H1 (cell line): ENCODE data around the gene C1orf210. TPM values are rescaled to one million over a fixed set of nuclear protein-coding genes. Genes with fewer than 3 reads are reported as not detected.

Source experiments
- CTCF ChIA-PET: fragments of 300-600 bp; sonication (Branson Sonifier 250); formaldehyde crosslinking; loops from one replicate; lab custom pipeline; 2021; ENCODE audit not compliant: partially characterized antibody; lab: Charles Lee
- POLR2A ChIA-PET: fragments of 300-600 bp; sonication (Branson Sonifier 250); formaldehyde crosslinking; loops from one replicate; lab custom pipeline; 2021; ENCODE audit warnings: inconsistent platforms; ENCODE audit not compliant: partially characterized antibody; lab: Charles Lee
- DNase-seq, 2 experiments: peaks; one replicate each; pipeline versions ENCODE4 v3.0.0 to v3.0.0-alpha.2; 2010 to 2022; ENCODE audit warnings: low spot score in 2 of 2, low read depth in 1 of 2, mixed read lengths in 1 of 2
- FAIRE-seq: peaks from 2 replicates; lab custom pipeline; 2011; peaks lifted over from hg19 to GRCh38; lab: Jason Lieb, UNC
- H2AFZ ChIP-seq: 2 replicates; pipeline ENCODE4 v1.8.1; 2012; ENCODE audit warnings: low read length, inconsistent platforms
- H2AK5ac ChIP-seq: 2 replicates; pipeline ENCODE4 v1.6.1; 2013; ENCODE audit warnings: low read depth, low read length
- H2BK120ac ChIP-seq: replicated peaks from 2 replicates; pipeline ENCODE3; 2013; ENCODE audit warnings: low read depth, low read length, inconsistent platforms
- H2BK12ac ChIP-seq: 2 replicates; pipeline ENCODE4 v1.6.1; 2013; ENCODE audit warnings: low read depth, low read length
- H2BK15ac ChIP-seq: 2 replicates; pipeline ENCODE4 v1.6.1; 2013; ENCODE audit warnings: low read length
- H2BK20ac ChIP-seq: 2 replicates; pipeline ENCODE4 v1.6.1; 2013; ENCODE audit warnings: low read length
- H2BK5ac ChIP-seq: 2 replicates; pipeline ENCODE4 v1.6.1; 2013; ENCODE audit warnings: low read depth, low read length
- H3K14ac ChIP-seq: 2 replicates; pipeline ENCODE4 v1.6.1; 2013; ENCODE audit warnings: inconsistent platforms; ENCODE audit not compliant: insufficient read length
- H3K18ac ChIP-seq: 2 replicates; pipeline ENCODE4 v1.6.1; 2013; ENCODE audit warnings: low read length; ENCODE audit errors: extremely low read depth
- H3K23ac ChIP-seq: 2 replicates; pipeline ENCODE4 v1.6.1; 2013; ENCODE audit warnings: inconsistent platforms; ENCODE audit not compliant: insufficient read length
- H3K23me2 ChIP-seq: 2 replicates; pipeline ENCODE4 v1.6.1; 2013; ENCODE audit warnings: low read depth, low read length
- H3K27ac ChIP-seq: 2 replicates; pipeline ENCODE4 v1.6.1; 2011; ENCODE audit warnings: low read depth, low read length, inconsistent platforms
- H3K27me3 ChIP-seq, 4 experiments: replicated peaks in 1 of 4; 1 replicate in 1 of 4; 2 replicates in 3 of 4; pipeline versions ENCODE4 v1.6.1 to v1.8.1; 2011 to 2013; ENCODE audit warnings: low read length in 3 of 4, mild to moderate bottlenecking in 3 of 4, inconsistent platforms in 2 of 4, mixed read lengths in 2 of 4, moderate library complexity in 1 of 4; ENCODE audit not compliant: control insufficient read depth in 3 of 4, insufficient read depth in 3 of 4; ENCODE audit errors: extremely low read depth in 1 of 4
- H3K36me3 ChIP-seq, 4 experiments: 2 replicates each; pipeline versions ENCODE4 v1.6.1 to v1.8.1; 2011 to 2013; ENCODE audit warnings: mild to moderate bottlenecking in 4 of 4, low read length in 3 of 4, moderate library complexity in 2 of 4, control low read depth in 1 of 4, inconsistent platforms in 1 of 4; ENCODE audit not compliant: insufficient read depth in 4 of 4, control insufficient read depth in 2 of 4
- H3K4ac ChIP-seq: replicated peaks from 2 replicates; pipeline ENCODE3; 2013; ENCODE audit warnings: low read length, low read depth, mixed read lengths, inconsistent platforms; ENCODE audit not compliant: insufficient read length
- H3K4me1 ChIP-seq, 4 experiments: replicated peaks in 1 of 4; 1 replicate in 1 of 4; 2 replicates in 3 of 4; pipeline versions ENCODE4 v1.6.1 to v1.8.1; 2011 to 2013; ENCODE audit warnings: low read length in 3 of 4, inconsistent platforms in 2 of 4, mixed read lengths in 1 of 4; ENCODE audit not compliant: insufficient read depth in 4 of 4, control insufficient read depth in 3 of 4
- H3K4me2 ChIP-seq, 2 experiments: 2 replicates each; pipeline versions ENCODE4 v1.6.1 to v1.8.1; 2011 to 2013; ENCODE audit warnings: low read depth in 2 of 2, low read length in 2 of 2, control low read depth in 1 of 2, inconsistent platforms in 1 of 2, mild to moderate bottlenecking in 1 of 2; ENCODE audit not compliant: insufficient read depth in 1 of 2
- H3K4me3 ChIP-seq, 4 experiments: fragments of 200-600, 300-600 bp in 1 of 4; sonication (generic), shearing (Covaris generic), sonication (Bioruptor Twin) in 1 of 4; 2 replicates each; pipeline versions ENCODE4 v1.5.1 to v1.8.1; 2011 to 2016; ENCODE audit warnings: low read length in 4 of 4, low read depth in 3 of 4, control low read depth in 2 of 4, inconsistent platforms in 2 of 4, mild to moderate bottlenecking in 2 of 4, mixed read lengths in 1 of 4, moderate library complexity in 1 of 4; ENCODE audit not compliant: insufficient read depth in 2 of 4; ENCODE audit errors: extremely low read depth in 1 of 4
- H3K56ac ChIP-seq: replicated peaks from 2 replicates; pipeline ENCODE3; 2013; ENCODE audit warnings: low read depth, mild to moderate bottlenecking, mixed read lengths, low read length, inconsistent platforms; ENCODE audit not compliant: insufficient read length
- H3K79me1 ChIP-seq: 2 replicates; pipeline ENCODE4 v1.6.1; 2013; ENCODE audit warnings: low read depth, low read length, control low read depth
- H3K79me2 ChIP-seq, 2 experiments: 2 replicates each; pipeline versions ENCODE4 v1.6.1 to v1.8.1; 2012 to 2013; ENCODE audit warnings: low read length in 2 of 2, mild to moderate bottlenecking in 2 of 2, inconsistent platforms in 1 of 2; ENCODE audit not compliant: insufficient read depth in 2 of 2, control insufficient read depth in 1 of 2
- H3K9ac ChIP-seq, 4 experiments: replicated peaks in 1 of 4; 1 replicate in 1 of 4; 2 replicates in 3 of 4; pipeline versions ENCODE4 v1.6.1 to v1.8.1; 2011 to 2013; ENCODE audit warnings: low read depth in 3 of 4, low read length in 3 of 4, control low read depth in 2 of 4, mild to moderate bottlenecking in 2 of 4, moderate library complexity in 2 of 4, inconsistent platforms in 1 of 4; ENCODE audit errors: extremely low read depth in 1 of 4
- H3K9me3 ChIP-seq, 2 experiments: 2 replicates each; pipeline versions ENCODE4 v1.6.1 to v1.8.1; 2012 to 2013; ENCODE audit warnings: mild to moderate bottlenecking in 2 of 2, moderate library complexity in 2 of 2, control low read depth in 1 of 2, inconsistent platforms in 1 of 2, low read depth in 1 of 2, low read length in 1 of 2, mixed read lengths in 1 of 2; ENCODE audit not compliant: insufficient read depth in 2 of 2
- H4K20me1 ChIP-seq, 2 experiments: replicated peaks in 1 of 2; 2 replicates each; pipeline versions ENCODE3 to v1.8.1; 2011 to 2013; ENCODE audit warnings: inconsistent platforms in 2 of 2, low read length in 2 of 2, mild to moderate bottlenecking in 1 of 2; ENCODE audit not compliant: insufficient read depth in 2 of 2, control insufficient read depth in 1 of 2
- H4K5ac ChIP-seq: 2 replicates; pipeline ENCODE4 v1.6.1; 2013; ENCODE audit warnings: low read length, low read depth, mixed read lengths, inconsistent platforms; ENCODE audit not compliant: insufficient read length
- H4K8ac ChIP-seq: 2 replicates; pipeline ENCODE4 v1.8.0; 2013; ENCODE audit warnings: mild to moderate bottlenecking, moderate library complexity, low read length, inconsistent platforms; ENCODE audit not compliant: insufficient read depth; ENCODE audit errors: extremely low read depth
- H4K91ac ChIP-seq: replicated peaks from 2 replicates; pipeline ENCODE3; 2013; ENCODE audit warnings: low read length, mixed read lengths, inconsistent platforms; ENCODE audit not compliant: insufficient read length
- CHD1 ChIP-seq: IDR thresholded peaks from 2 replicates; pipeline ENCODE4 v1.6.1; 2012; ENCODE audit warnings: low read depth, low read length, improper control_type of control experiment
- EP300 ChIP-seq, 2 experiments: IDR thresholded peaks; 1 replicate in 1 of 2; 2 replicates in 1 of 2; pipeline ENCODE4 v1.6.1; 2011 to 2012; ENCODE audit warnings: low read depth in 2 of 2, low read length in 2 of 2, mild to moderate bottlenecking in 2 of 2, borderline replicate concordance in 1 of 2, inconsistent platforms in 1 of 2, moderate library complexity in 1 of 2
- NRF1 ChIP-seq: IDR thresholded peaks from 2 replicates; pipeline ENCODE4 v1.6.1; 2011; ENCODE audit warnings: mild to moderate bottlenecking, low read depth, low read length, improper control_type of control experiment
- WGBS, 2 experiments: shearing (Covaris generic) in 1 of 2; methylation state at CpG; one replicate each; pipeline versions ENCODE4 v1.1.6 to v1.1.7; 2013 to 2015; ENCODE audit warnings: low lambda C conversion rate in 2 of 2, mixed read lengths in 2 of 2, inconsistent platforms in 1 of 2, low coverage in 1 of 2, missing lambda C conversion rate in 1 of 2; ENCODE audit not compliant: insufficient replicate concordance in 2 of 2, insufficient coverage in 1 of 2, insufficient read length in 1 of 2; ENCODE audit errors: extremely low coverage in 1 of 2, missing lambda C conversion rate in 1 of 2; 5-methylcytosine and 5-hydroxymethylcytosine counted together
- polyA plus RNA-seq, 7 experiments: library from polyadenylated mRNA; depleted of rRNA in 3 of 7; stranded (reverse) in 5 of 7; unstranded in 2 of 7; fragments of >200 nt in 5 of 7; fragments of 200-250 nt in 2 of 7; gene quantifications; 1 replicate in 5 of 7; 2 replicates in 1 of 7; 4 replicates in 1 of 7; pipeline versions ENCODE4 v1.2.1 to v1.2.3, GENCODE V29; 2011 to 2013; ENCODE audit warnings: missing spikeins in 2 of 7, mixed read lengths in 2 of 7
- total RNA-seq: library from RNA; stranded (reverse); fragmentation: NEBNext Ultra II Directional; extraction: Animal tissue kit (Norgen Biotek cat#: 25700); gene quantifications from 2 replicates; pipeline ENCODE4 v1.2.1, GENCODE V29; 2021
- TF ChIP-seq, protein P1 (sequence below), 3 experiments: IDR thresholded peaks; 1 replicate in 2 of 3; 2 replicates in 1 of 3; pipeline versions ENCODE4 v1.5.1 to v1.6.1; 2011; ENCODE audit warnings: low read length in 3 of 3, mild to moderate bottlenecking in 3 of 3, inconsistent platforms in 2 of 3, low read depth in 1 of 3, moderate library complexity in 1 of 3; ENCODE audit not compliant: insufficient read depth in 1 of 3; ENCODE audit errors: control extremely low read depth in 1 of 3

C1orf210 gene
- total and polyA plus RNA-seq, 2 of the 8 experiments (the other 6 are each of a cell fraction or from before 2014, with no cell fraction given): 12.0 to 27.9 TPM

GRCh38 chr1:43255438-43256210 is 29.8 kb downstream of the C1orf210 start:
- no peak overlapping the region for H2BK20ac ChIP-seq
- DNase-seq (no peak), FAIRE-seq (no peak)
- H4K8ac ChIP-seq: no peak overlapping the region
- no peak overlapping the region for H3K18ac ChIP-seq
- no peaks in the 10 kb centered on the region for H3K23me2 ChIP-seq
- H2AFZ ChIP-seq: no peak overlapping the region
- no peak overlapping the region for H2BK120ac ChIP-seq
- 78% methylated on average over 9 of the region's 10 CpGs; no CpG with 5 or more reads in 1 of the 2 experiments for WGBS, 2 experiments
- H3K14ac ChIP-seq: no peak overlapping the region
- H3K27ac ChIP-seq: no peak overlapping the region
- CTCF ChIA-PET: no interaction called here
- H3K4me1 ChIP-seq: no peaks in the 10 kb centered on the region
- H3K27me3 ChIP-seq: no peaks in the 10 kb centered on the region
- H2BK5ac ChIP-seq: no peak overlapping the region
- POLR2A ChIA-PET: interaction anchor here (1.9 kb wide), 1 partner anchor 13 kb away, joined by 5 read pairs; no protein-coding TSS in a partner anchor
- TF ChIP-seq CHD1 (no peak), NRF1 (no peak), EP300 (IDR thresholded peaks at IDR 0.05; ENCODE audit: borderline replicate concordance in 1 of 2, low read depth in 2 of 2, low read length in 2 of 2) (no peak)
- TF ChIP-seq, protein P1, sequence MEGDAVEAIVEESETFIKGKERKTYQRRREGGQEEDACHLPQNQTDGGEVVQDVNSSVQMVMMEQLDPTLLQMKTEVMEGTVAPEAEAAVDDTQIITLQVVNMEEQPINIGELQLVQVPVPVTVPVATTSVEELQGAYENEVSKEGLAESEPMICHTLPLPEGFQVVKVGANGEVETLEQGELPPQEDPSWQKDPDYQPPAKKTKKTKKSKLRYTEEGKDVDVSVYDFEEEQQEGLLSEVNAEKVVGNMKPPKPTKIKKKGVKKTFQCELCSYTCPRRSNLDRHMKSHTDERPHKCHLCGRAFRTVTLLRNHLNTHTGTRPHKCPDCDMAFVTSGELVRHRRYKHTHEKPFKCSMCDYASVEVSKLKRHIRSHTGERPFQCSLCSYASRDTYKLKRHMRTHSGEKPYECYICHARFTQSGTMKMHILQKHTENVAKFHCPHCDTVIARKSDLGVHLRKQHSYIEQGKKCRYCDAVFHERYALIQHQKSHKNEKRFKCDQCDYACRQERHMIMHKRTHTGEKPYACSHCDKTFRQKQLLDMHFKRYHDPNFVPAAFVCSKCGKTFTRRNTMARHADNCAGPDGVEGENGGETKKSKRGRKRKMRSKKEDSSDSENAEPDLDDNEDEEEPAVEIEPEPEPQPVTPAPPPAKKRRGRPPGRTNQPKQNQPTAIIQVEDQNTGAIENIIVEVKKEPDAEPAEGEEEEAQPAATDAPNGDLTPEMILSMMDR (IDR thresholded peaks at IDR 0.05; ENCODE audit: control extremely low read depth in 1 of 3, insufficient read depth in 1 of 3, low read depth in 1 of 3, low read length in 3 of 3): no peak
- H2BK15ac ChIP-seq: no peak overlapping the region
- no peak overlapping the region for H3K4me2 ChIP-seq
- H4K20me1 ChIP-seq: no peaks in the 10 kb centered on the region
- no peaks in the 10 kb centered on the region for H3K79me1 ChIP-seq
- no peak overlapping the region for H4K5ac ChIP-seq
- no peaks in the 10 kb centered on the region for H3K36me3 ChIP-seq
- no peak overlapping the region for H3K23ac ChIP-seq
- peaks cover 23 to 44% of the 10 kb centered on the region in 2 experiments for H3K9me3 ChIP-seq
- no peak overlapping the region for H4K91ac ChIP-seq
- H2BK12ac ChIP-seq: no peak overlapping the region
- H3K56ac ChIP-seq: no peak overlapping the region
- no peak overlapping the region for H3K9ac ChIP-seq
- no peak overlapping the region for H3K4ac ChIP-seq
- H3K79me2 ChIP-seq: no peaks in the 10 kb centered on the region
- H3K4me3 ChIP-seq: no peak overlapping the region
- no peak overlapping the region for H2AK5ac ChIP-seq
